A673 (cell line): ENCODE data around the gene SENP7.

ENCODE experiments used
- EZH2 ChIP-seq: fragments of 200-600 bp; sonication (generic); IDR thresholded peaks from 2 replicates; pipeline ENCODE4 v1.6.1; 2017; ENCODE audit warnings: borderline replicate concordance, low read depth, mild to moderate bottlenecking, mixed read lengths, antibody characterized with exemption, low read length; ENCODE audit not compliant: poor library complexity, severe bottlenecking
- TF ChIP-seq, protein P1 (sequence below): fragments of 300-800, 200-600 bp; sonication (generic); conservative IDR thresholded peaks from 2 replicates; pipeline ENCODE4 v1.5.1; 2017; ENCODE audit warnings: low read depth, mild to moderate bottlenecking, antibody characterized with exemption, low read length, moderate library complexity, mixed read lengths

DNA sequence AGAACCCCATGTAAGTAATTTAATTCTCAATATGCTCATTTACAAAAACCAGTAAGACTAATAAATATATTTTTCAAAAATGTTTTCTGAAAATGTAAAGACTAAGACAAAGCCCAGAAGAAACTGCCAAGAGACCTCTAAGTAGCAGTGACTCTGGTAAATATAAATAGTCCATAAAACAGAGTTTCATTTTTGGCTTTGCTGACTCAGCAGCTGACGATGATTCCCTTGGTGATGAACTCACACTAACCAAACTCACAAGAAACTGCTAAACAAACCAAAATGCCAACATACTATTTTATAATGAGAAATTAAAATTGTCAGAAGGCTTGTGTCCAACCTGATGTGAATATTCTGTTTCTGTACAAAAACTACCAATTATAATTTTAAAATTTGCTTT lies 161.2 kb downstream of the SENP7 start:
- TF ChIP-seq, protein P1, sequence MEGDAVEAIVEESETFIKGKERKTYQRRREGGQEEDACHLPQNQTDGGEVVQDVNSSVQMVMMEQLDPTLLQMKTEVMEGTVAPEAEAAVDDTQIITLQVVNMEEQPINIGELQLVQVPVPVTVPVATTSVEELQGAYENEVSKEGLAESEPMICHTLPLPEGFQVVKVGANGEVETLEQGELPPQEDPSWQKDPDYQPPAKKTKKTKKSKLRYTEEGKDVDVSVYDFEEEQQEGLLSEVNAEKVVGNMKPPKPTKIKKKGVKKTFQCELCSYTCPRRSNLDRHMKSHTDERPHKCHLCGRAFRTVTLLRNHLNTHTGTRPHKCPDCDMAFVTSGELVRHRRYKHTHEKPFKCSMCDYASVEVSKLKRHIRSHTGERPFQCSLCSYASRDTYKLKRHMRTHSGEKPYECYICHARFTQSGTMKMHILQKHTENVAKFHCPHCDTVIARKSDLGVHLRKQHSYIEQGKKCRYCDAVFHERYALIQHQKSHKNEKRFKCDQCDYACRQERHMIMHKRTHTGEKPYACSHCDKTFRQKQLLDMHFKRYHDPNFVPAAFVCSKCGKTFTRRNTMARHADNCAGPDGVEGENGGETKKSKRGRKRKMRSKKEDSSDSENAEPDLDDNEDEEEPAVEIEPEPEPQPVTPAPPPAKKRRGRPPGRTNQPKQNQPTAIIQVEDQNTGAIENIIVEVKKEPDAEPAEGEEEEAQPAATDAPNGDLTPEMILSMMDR: no peak
- TF ChIP-seq EZH2: no peak
